Measurements from ENCODE around the gene NUPR1.

DNA sequence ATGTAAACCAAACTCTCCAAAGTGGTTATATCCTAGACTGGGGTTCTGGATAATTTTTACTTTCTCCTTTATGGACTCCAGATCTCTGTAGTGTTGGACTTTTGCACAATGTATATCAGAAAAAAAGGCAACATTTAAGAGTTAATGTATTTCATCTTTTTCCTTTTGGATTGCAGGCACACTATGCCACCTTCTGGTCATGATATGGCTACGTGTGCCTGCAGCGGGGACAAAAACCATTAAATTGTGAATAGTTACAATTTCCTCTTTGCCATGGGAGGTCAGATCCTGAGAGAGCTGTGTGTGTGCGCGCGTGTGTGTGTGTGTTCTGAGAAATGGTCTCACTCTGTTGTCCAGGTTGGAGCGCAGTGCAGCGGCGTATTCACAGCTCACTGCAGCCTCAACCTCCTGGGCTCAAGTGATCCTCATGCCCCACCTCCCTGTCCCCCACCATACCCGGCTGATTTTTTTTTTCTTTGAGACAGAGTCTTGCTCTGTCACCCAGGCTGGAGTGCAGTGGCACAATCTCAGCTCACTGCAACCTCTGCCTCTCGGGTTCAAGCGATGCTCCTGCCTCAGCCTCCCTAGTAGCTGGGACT, 10.6 kb upstream of the NUPR1 start:
- TF ChIP-seq CTCF (IDR thresholded peaks at IDR 0.05), result peak; percentile 72
- TF ChIP-seq ZFX (IDR thresholded peaks at IDR 0.05; ENCODE audit: borderline replicate concordance), result no peak
